GM21423 (cell line): ENCODE results near the gene AFTPH.
A peak's percentile ranks its signal among the peaks of the same experiment; 100 is the strongest.

Source experiments
- ATAC-seq: cut with Tn5 transposase; IDR thresholded peaks from one replicate; pipeline ENCODE4 v1.9.1; 2021; ENCODE audit warnings: mild to moderate bottlenecking, moderate library complexity; ENCODE audit not compliant: unreplicated experiment

Gene AFTPH, protein sequence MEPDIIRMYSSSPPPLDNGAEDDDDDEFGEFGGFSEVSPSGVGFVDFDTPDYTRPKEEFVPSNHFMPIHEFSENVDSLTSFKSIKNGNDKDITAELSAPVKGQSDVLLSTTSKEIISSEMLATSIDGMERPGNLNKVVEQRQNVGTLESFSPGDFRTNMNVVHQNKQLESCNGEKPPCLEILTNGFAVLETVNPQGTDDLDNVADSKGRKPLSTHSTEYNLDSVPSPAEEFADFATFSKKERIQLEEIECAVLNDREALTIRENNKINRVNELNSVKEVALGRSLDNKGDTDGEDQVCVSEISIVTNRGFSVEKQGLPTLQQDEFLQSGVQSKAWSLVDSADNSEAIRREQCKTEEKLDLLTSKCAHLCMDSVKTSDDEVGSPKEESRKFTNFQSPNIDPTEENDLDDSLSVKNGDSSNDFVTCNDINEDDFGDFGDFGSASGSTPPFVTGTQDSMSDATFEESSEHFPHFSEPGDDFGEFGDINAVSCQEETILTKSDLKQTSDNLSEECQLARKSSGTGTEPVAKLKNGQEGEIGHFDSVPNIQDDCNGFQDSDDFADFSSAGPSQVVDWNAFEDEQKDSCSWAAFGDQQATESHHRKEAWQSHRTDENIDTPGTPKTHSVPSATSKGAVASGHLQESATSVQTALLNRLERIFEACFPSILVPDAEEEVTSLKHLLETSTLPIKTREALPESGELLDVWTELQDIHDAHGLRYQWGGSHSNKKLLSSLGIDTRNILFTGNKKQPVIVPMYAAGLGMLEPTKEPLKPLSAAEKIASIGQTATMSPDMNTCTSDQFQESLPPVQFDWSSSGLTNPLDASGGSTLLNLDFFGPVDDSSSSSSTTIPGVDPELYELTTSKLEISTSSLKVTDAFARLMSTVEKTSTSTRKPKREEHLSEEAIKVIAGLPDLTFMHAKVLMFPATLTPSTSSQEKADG

DNA sequence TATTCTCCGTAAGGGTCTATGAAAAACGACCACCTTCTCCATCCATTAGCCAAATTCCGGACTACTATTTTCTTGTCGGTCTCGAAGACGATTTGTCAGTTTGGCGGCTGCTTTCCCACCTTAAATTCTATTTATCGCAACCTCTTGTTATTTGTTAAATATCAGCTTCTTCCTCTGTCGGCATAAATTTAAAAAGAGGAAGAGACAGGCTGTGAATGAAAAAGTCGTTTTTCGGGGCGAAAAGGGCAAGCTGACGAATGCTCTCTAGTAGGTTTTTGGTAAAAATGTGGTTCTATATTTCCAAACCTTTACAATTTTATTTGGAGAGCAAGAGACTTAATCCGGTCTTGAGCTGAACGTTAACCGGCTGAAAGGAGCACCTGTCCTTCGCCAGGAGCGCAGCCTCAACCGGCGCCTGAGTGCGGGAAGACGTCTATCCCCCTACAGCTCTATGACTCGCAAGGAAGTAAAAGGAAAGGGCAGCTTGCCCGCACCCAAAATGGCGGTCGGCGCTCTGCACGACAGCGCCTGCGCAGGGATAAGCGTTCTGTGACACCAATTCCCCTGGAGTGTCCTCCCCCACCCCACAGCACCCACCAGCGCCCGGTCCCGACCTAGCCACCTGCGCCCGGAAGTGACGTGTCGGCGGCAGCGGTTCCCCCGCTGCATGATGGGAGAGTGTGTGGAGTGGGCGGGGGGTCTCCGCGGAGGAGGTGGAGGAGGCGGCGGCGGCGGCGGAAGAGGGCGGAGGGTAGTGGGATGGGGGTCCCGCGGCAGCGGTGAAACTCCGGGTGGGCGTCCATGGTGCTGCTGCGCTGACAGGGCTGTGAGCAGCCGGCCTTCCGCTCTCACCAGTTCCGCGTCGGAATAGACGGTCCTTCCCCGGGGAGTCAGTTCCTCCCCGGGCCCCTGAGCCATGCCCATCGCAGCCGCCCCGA is at the start of gene AFTPH:
TSS of gene AFTPH (plus strand) at position 663 of the 938 bp plus-strand sequence. CDS start 27,147 bp downstream, outside the sequence.
- ATAC-seq = peak; percentile 84

DNA sequence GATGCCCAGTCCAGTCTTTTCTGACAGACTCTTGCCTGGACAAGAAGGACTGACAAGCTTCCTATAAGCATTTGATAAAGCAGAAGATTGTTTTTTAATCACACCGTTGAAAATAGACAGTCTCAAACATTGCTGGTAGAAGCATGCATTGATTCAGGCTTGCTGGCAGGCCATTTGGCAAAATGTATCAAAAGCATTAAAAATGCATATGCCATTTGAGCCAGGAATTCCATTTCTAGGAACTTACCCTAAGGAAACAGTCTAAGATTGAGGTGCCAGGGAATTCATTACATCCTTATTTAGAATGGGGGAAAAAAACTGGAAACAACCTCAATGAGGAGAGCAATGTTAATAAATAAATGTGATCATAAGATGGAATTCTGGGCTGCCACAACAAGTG is 49.5 kb upstream of the AFTPH start:
- ATAC-seq = no peak

DNA sequence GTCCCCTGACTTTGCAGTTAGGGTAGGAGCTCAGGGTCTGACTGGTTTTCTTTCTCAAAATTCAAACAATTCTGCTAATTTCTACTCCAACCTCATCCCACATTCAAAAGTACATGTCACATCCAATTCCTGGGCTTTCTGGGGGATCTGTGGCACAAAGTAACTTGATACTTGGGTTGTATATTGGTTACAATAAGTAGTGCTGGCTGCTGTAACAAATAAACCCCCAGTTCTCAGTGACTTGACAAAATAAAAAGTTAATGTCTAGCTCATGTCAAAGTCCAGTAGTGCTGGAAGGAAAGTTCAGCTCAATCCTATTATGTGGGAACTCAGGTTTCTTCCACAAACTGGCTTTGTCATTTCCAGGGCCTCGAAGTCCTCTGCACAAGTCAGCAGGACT is 47.1 kb upstream of the AFTPH start:
- no peak for ATAC-seq

GRCh38 chr2:64477979-64478378 is 46.1 kb upstream of the AFTPH start:
- ATAC-seq = no peak

DNA sequence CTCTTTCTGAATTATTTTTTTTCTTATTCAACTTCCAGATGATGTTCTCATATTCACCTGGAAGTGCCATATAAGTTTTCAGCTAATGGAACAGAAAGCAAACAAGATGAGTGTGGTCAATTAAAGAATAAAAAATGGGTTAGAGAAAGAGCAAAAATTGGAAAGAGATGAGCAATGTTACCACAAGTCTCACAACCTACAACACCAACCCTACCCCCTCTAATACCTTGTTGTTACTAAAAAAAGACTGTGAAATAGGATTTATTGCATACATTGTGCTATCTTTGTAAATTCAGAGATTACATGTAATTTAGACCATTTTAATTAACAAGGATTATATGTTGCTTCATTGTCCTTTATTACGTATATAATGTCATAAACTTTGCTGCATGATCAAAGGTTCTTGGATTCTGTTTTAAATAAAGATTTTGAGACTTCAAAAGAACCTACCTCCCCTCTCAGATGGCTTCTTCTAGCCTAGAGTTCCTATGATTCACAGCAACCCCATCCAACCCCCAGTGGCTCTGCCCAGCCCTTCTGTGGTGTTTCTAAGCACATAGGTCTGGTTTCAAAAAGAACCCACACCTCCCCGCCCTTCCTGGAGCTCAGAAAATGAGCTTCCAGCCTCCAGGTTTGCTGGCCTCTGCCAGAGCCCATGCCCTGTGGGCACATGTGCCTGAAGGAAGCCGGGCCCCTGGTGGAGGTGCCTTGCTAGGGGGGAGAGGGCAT is 45.5 kb upstream of the AFTPH start:
- ATAC-seq = no peak

DNA sequence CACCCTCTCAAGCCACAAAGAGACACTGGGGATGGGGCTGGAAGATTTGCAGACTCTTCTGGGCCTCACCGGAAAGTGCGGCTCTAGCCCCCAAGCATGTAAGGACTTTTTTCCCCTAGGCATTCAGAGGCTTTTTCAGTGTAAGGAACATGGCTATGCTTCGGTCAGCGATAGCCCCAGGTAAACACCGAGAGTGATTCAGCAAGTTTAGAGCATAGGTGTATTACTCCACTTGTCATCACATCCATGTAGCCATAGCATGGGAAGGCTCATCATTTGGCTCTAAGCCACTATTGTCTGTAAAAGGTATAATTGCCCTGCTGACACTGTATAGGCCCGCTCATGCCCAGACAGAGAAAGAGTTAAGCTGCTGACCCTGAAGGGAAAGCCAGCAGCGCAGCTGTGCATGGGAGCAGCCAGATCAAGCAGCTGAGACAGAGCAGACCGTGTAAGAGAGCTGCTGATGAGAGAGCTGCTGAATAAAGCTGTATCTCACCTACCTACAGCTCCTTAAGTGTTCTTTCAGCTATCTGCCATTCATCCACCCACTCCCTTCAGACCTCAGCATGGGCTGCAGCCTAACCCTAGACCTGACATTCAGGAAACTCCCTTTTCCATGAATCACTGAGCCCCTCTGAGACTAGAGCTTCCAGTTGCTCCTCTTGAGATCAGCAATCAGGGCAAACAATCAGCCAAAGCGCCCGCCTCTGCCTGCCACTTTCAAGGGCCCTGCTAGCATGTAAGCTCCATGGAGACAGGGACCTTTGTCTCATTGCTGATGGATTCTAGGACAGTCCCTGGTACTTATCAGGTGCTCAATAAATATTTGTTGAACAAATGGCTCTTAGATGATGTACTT is 44.6 kb upstream of the AFTPH start:
- no peak for ATAC-seq

- ATAC-seq = no peak
Measured at GRCh38 chr2:64481665-64482064, 42.5 kb upstream of the AFTPH start.

GRCh38 chr2:64482243-64482642 is 41.9 kb upstream of the AFTPH start:
- no peak for ATAC-seq

- ATAC-seq = no peak
Measured at GRCh38 chr2:64482765-64483504, 41.2 kb upstream of the AFTPH start.

- ATAC-seq = no peak
Measured at GRCh38 chr2:64485331-64485730, 38.8 kb upstream of the AFTPH start.

DNA sequence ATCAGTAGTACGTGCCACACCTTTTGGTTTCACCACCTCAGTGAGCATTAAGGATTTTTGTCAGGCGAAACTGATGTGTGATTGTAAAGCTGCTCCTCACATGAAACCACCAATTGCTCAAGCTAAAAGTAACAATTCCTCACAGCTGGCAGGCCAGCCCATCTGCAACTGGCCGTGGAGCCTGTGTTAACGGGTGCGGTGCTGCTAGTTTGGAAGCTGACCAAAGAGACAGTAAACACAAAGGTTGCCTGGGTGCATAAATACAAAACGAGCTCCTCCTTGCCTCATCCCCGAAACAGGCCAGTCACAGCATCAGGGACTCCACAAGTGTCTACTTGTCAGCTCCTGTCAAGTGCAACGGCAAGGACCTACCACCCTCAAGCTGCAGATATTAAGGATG is 38.2 kb upstream of the AFTPH start:
- no peak for ATAC-seq

DNA sequence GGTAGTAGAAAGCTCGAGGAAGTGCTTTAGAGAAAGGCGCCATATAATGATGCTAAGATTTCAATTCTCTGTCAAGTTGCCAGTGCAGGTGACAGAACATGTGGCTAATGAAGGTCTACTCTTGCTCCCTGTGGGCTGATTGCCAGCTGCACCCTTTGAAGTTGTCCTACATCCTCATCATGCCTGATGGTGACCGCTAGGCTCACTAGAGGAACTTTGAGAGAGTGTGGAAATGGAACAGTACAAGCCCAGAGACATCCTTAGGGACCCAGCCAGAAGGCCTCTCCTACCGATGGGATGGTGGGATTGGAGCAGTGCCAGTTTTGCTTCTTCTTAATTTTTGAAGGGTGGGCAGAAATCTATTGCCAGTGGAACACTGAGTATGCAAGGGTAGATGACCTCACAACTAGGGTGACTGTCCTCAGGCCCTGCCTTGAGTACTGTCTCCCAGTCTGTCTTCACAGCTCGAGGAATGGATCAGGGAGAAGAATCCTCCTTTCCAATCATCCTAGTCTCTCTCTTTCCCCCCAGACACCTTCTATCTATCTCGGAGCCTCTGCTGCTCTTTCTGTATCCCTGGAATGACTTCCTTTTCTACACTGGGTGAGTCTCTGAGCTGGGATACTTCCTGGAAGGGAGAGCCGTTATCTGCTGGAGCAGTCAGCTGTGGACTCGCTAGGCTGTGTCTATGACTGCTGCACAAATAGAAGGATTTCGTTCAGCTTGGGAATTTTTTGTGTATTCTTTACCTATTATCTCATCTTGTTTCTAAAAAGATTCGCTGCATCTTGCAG is 36.7 kb upstream of the AFTPH start:
- ATAC-seq = no peak

GRCh38 chr2:64488050-64488974 is 35.8 kb upstream of the AFTPH start:
- peak; percentile 68 for ATAC-seq

DNA sequence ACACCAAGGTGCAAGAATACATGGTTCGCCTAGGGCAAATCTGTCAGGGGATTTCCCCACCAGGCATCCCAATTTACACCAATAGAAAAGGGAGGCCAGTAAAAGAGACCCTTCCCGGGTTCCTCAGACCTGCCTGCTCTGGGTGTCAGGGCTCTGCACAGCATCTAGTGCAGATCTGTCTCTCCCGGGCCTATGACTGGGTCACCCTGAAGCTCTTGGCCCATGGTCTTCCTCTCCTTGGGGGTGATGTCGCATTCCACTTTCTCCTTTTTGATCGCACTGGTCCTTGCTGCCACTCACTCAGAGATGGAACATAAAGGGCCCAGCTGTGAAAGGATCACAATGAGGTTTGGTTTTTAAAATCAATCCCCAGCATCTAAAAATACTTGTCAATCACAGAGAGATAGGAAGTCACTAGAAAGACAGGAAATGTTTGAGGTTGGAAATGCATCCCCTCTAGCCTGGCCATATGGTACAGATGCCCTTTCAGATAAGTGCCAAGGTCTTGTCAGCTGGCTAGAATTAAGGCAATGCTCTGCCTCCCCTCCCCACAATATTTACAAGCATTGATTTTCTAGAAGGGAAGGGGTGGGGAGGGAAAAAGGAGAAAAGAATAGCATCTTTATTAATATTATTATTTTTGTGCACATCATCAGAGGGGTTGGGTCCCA is 34.9 kb upstream of the AFTPH start:
- no peak for ATAC-seq

GRCh38 chr2:64491426-64491825 is 32.7 kb upstream of the AFTPH start:
- ATAC-seq = no peak

GRCh38 chr2:64492272-64492671 is 31.9 kb upstream of the AFTPH start:
- ATAC-seq = no peak
